WTC11 (cell line): Measurements from ENCODE around the gene MIDN. TPM values are rescaled to one million over a fixed set of nuclear protein-coding genes. Genes with fewer than 3 reads are reported as not detected.

Source experiments
- ATF3 ChIP-seq: sonication (generic); formaldehyde crosslinking; conservative IDR thresholded peaks from 2 replicates; pipeline ENCODE4 v1.8.1; 2022; ENCODE audit warnings: mild to moderate bottlenecking, missing genetic modification reagents
- CBFB ChIP-seq: sonication (generic); formaldehyde crosslinking; IDR thresholded peaks from 2 replicates; pipeline ENCODE4 v1.8.1; 2022; ENCODE audit warnings: mild to moderate bottlenecking, low read depth, missing genetic modification reagents
- E2F1 ChIP-seq: sonication (generic); formaldehyde crosslinking; IDR thresholded peaks from 2 replicates; pipeline ENCODE4 v1.8.0; 2022; ENCODE audit warnings: mild to moderate bottlenecking, missing genetic modification reagents
- ESRRA ChIP-seq: sonication (generic); formaldehyde crosslinking; IDR thresholded peaks from 2 replicates; pipeline ENCODE4 v1.8.1; 2022; ENCODE audit warnings: mild to moderate bottlenecking, missing genetic modification reagents, borderline replicate concordance
- GRHL2 ChIP-seq: fragments of 250-450 bp; sonication (Bioruptor Pico); IDR thresholded peaks from 2 replicates; pipeline ENCODE4 v1.8.0; 2022; ENCODE audit warnings: mild to moderate bottlenecking, moderate library complexity; ENCODE audit not compliant: insufficient replicate concordance, severe bottlenecking
- HMGXB4 ChIP-seq: sonication (generic); formaldehyde crosslinking; IDR thresholded peaks from 2 replicates; pipeline ENCODE4 v1.8.1; 2023; ENCODE audit warnings: mild to moderate bottlenecking, moderate library complexity, missing genetic modification reagents
- IRF1 ChIP-seq: sonication (generic); formaldehyde crosslinking; IDR thresholded peaks from 2 replicates; pipeline ENCODE4 v1.8.0; 2023; ENCODE audit warnings: missing genetic modification reagents
- NFYB ChIP-seq: sonication (generic); formaldehyde crosslinking; conservative IDR thresholded peaks from 2 replicates; pipeline ENCODE4 v1.8.0; 2022; ENCODE audit warnings: low read depth, missing genetic modification reagents
- PRRX2 ChIP-seq: fragments of 250-450 bp; sonication (Bioruptor Pico); IDR thresholded peaks from 2 replicates; pipeline ENCODE4 v1.8.0; 2021; ENCODE audit warnings: mild to moderate bottlenecking
- RELA ChIP-seq: sonication (generic); formaldehyde crosslinking; IDR thresholded peaks from 2 replicates; pipeline ENCODE4 v1.8.1; 2022; ENCODE audit warnings: missing genetic modification reagents, mild to moderate bottlenecking, borderline replicate concordance
- RORB ChIP-seq: fragments of 250-450 bp; sonication (Bioruptor Pico); IDR thresholded peaks from 2 replicates; pipeline ENCODE4 v1.9.0; 2021; ENCODE audit warnings: mild to moderate bottlenecking
- SOX15 ChIP-seq: fragments of 250-450 bp; sonication (Bioruptor Pico); IDR thresholded peaks from 2 replicates; pipeline ENCODE4 v1.9.0; 2021; ENCODE audit warnings: mild to moderate bottlenecking
- SP1 ChIP-seq: sonication (generic); formaldehyde crosslinking; conservative IDR thresholded peaks from 2 replicates; pipeline ENCODE4 v1.8.1; 2022; ENCODE audit warnings: missing genetic modification reagents
- ZBTB21 ChIP-seq: sonication (generic); formaldehyde crosslinking; IDR thresholded peaks from 2 replicates; pipeline ENCODE4 v1.8.1; 2023; ENCODE audit warnings: mild to moderate bottlenecking, missing genetic modification reagents, borderline replicate concordance
- ZNF317 ChIP-seq: sonication (generic); formaldehyde crosslinking; IDR thresholded peaks from 2 replicates; pipeline ENCODE4 v1.8.1; 2023; ENCODE audit warnings: low read depth, mild to moderate bottlenecking, moderate library complexity, missing genetic modification reagents, borderline replicate concordance
- ZNF671 ChIP-seq: fragments of 250-450 bp; sonication (Bioruptor Pico); IDR thresholded peaks from 2 replicates; pipeline ENCODE4 v1.8.0; 2021; ENCODE audit warnings: mild to moderate bottlenecking
- total RNA-seq: library from RNA; stranded (reverse); gene quantifications from 3 replicates; pipeline ENCODE4 v1.2.3, GENCODE V29; 2021
- TF ChIP-seq, protein P1 (sequence below): sonication (generic); formaldehyde crosslinking; IDR thresholded peaks from 2 replicates; pipeline ENCODE4 v1.8.0; 2023; ENCODE audit warnings: mild to moderate bottlenecking, missing genetic modification reagents
- TF ChIP-seq, protein P2 (sequence below): sonication (generic); formaldehyde crosslinking; IDR thresholded peaks from 2 replicates; pipeline ENCODE4 v1.8.0; 2022; ENCODE audit warnings: mild to moderate bottlenecking, missing genetic modification reagents
- TF ChIP-seq, protein P3 (sequence below): sonication (generic); formaldehyde crosslinking; IDR thresholded peaks from 2 replicates; pipeline ENCODE4 v1.8.0; 2023; ENCODE audit warnings: missing genetic modification reagents, mild to moderate bottlenecking, borderline replicate concordance
- TF ChIP-seq, protein P4 (sequence below): fragments of 250-450 bp; sonication (Bioruptor Pico); IDR thresholded peaks from 2 replicates; pipeline ENCODE4 v1.8.0; 2021; ENCODE audit warnings: mild to moderate bottlenecking
- TF ChIP-seq, protein P5 (sequence below): fragments of 200-600 bp; IDR thresholded peaks from 2 replicates; pipeline ENCODE4 v1.8.0; 2022; ENCODE audit warnings: antibody characterized with exemption

Gene MIDN
- total RNA-seq, 1 experiment from 2014 or later = 189 TPM

DNA sequence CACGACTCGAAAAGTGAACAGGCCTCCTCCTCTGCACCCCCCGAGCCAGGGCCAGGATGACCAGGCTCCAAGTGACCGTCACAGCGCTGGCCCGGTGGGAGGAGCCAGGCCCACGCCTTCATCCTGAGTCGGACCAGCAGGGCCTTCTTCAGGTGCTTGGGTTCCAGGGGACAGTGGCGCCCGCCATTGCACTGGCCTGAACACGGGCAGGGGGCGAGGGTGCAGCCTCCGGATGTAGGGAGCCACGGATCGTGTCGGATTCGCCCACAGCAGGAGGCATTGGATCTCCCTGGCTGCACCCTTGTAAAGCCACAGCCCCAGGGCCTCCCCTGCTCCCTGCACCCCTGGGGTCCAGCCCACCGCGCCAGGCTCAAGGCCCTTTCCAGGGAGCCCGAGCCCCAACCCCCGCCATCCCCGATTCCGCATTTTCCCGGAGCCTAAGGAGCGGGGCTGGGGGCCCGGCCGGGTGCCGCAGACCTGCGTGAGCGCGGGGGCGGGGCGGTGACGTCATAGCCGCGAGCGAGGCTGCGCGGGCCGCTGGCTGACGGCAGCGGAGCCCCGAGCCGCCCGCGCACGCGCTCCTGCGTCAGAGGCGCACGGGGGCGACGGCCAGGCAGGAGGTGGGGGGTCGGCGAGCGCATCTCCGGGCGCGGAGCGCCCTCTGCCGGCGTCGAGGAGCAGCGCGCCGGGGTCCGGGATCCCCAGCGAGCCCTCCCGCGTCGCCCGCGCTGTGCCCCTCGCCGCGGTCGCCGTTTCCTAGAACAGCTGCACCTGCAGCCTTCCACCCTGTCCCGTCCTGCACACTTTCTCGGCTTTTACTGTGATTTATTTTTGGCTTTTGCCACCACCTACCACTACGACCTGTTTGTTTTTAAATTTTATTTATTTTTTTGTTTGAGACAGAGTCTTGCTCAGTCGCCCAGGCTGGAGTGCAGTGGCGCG lies 8.3 kb upstream of the MIDN start (continued):
- peak; percentile 98 for TF ChIP-seq ZBTB21
- TF ChIP-seq SP1 (CRISPR knock-in tag) = peak; percentile 91
- TF ChIP-seq GRHL2 (CRISPR knock-in tag) = no peak
- no peak for TF ChIP-seq SOX15 (CRISPR knock-in tag)
- no peak for TF ChIP-seq ZNF671
- TF ChIP-seq NFYB (CRISPR knock-in tag) = no peak
- TF ChIP-seq RELA (CRISPR knock-in tag) = 0 out of 2 replicates have a peak, but pooled peaks have one; percentile 26
- TF ChIP-seq HMGXB4 (CRISPR knock-in tag) = no peak; the same call in 1 of the 2 replicates
- no peak for TF ChIP-seq PRRX2 (CRISPR knock-in tag)
- no peak for TF ChIP-seq IRF1 (CRISPR knock-in tag)
- no peak for TF ChIP-seq ZNF317
- TF ChIP-seq, protein P1, sequence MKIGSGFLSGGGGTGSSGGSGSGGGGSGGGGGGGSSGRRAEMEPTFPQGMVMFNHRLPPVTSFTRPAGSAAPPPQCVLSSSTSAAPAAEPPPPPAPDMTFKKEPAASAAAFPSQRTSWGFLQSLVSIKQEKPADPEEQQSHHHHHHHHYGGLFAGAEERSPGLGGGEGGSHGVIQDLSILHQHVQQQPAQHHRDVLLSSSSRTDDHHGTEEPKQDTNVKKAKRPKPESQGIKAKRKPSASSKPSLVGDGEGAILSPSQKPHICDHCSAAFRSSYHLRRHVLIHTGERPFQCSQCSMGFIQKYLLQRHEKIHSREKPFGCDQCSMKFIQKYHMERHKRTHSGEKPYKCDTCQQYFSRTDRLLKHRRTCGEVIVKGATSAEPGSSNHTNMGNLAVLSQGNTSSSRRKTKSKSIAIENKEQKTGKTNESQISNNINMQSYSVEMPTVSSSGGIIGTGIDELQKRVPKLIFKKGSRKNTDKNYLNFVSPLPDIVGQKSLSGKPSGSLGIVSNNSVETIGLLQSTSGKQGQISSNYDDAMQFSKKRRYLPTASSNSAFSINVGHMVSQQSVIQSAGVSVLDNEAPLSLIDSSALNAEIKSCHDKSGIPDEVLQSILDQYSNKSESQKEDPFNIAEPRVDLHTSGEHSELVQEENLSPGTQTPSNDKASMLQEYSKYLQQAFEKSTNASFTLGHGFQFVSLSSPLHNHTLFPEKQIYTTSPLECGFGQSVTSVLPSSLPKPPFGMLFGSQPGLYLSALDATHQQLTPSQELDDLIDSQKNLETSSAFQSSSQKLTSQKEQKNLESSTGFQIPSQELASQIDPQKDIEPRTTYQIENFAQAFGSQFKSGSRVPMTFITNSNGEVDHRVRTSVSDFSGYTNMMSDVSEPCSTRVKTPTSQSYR (CRISPR knock-in tag) = 0 out of 2 replicates have a peak, but pooled peaks have one; percentile 23
- TF ChIP-seq, protein P2, sequence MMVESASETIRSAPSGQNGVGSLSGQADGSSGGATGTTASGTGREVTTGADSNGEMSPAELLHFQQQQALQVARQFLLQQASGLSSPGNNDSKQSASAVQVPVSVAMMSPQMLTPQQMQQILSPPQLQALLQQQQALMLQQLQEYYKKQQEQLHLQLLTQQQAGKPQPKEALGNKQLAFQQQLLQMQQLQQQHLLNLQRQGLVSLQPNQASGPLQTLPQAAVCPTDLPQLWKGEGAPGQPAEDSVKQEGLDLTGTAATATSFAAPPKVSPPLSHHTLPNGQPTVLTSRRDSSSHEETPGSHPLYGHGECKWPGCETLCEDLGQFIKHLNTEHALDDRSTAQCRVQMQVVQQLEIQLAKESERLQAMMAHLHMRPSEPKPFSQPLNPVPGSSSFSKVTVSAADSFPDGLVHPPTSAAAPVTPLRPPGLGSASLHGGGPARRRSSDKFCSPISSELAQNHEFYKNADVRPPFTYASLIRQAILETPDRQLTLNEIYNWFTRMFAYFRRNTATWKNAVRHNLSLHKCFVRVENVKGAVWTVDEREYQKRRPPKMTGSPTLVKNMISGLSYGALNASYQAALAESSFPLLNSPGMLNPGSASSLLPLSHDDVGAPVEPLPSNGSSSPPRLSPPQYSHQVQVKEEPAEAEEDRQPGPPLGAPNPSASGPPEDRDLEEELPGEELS (CRISPR knock-in tag) = no peak
- no peak for TF ChIP-seq ATF3
- TF ChIP-seq, protein P3, sequence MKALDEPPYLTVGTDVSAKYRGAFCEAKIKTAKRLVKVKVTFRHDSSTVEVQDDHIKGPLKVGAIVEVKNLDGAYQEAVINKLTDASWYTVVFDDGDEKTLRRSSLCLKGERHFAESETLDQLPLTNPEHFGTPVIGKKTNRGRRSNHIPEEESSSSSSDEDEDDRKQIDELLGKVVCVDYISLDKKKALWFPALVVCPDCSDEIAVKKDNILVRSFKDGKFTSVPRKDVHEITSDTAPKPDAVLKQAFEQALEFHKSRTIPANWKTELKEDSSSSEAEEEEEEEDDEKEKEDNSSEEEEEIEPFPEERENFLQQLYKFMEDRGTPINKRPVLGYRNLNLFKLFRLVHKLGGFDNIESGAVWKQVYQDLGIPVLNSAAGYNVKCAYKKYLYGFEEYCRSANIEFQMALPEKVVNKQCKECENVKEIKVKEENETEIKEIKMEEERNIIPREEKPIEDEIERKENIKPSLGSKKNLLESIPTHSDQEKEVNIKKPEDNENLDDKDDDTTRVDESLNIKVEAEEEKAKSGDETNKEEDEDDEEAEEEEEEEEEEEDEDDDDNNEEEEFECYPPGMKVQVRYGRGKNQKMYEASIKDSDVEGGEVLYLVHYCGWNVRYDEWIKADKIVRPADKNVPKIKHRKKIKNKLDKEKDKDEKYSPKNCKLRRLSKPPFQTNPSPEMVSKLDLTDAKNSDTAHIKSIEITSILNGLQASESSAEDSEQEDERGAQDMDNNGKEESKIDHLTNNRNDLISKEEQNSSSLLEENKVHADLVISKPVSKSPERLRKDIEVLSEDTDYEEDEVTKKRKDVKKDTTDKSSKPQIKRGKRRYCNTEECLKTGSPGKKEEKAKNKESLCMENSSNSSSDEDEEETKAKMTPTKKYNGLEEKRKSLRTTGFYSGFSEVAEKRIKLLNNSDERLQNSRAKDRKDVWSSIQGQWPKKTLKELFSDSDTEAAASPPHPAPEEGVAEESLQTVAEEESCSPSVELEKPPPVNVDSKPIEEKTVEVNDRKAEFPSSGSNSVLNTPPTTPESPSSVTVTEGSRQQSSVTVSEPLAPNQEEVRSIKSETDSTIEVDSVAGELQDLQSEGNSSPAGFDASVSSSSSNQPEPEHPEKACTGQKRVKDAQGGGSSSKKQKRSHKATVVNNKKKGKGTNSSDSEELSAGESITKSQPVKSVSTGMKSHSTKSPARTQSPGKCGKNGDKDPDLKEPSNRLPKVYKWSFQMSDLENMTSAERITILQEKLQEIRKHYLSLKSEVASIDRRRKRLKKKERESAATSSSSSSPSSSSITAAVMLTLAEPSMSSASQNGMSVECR = no peak
- TF ChIP-seq RORB (CRISPR knock-in tag) = no peak
- no peak for TF ChIP-seq ESRRA (CRISPR knock-in tag)
- TF ChIP-seq, protein P4, sequence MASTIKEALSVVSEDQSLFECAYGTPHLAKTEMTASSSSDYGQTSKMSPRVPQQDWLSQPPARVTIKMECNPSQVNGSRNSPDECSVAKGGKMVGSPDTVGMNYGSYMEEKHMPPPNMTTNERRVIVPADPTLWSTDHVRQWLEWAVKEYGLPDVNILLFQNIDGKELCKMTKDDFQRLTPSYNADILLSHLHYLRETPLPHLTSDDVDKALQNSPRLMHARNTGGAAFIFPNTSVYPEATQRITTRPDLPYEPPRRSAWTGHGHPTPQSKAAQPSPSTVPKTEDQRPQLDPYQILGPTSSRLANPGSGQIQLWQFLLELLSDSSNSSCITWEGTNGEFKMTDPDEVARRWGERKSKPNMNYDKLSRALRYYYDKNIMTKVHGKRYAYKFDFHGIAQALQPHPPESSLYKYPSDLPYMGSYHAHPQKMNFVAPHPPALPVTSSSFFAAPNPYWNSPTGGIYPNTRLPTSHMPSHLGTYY (CRISPR knock-in tag) = no peak
- TF ChIP-seq, protein P5, sequence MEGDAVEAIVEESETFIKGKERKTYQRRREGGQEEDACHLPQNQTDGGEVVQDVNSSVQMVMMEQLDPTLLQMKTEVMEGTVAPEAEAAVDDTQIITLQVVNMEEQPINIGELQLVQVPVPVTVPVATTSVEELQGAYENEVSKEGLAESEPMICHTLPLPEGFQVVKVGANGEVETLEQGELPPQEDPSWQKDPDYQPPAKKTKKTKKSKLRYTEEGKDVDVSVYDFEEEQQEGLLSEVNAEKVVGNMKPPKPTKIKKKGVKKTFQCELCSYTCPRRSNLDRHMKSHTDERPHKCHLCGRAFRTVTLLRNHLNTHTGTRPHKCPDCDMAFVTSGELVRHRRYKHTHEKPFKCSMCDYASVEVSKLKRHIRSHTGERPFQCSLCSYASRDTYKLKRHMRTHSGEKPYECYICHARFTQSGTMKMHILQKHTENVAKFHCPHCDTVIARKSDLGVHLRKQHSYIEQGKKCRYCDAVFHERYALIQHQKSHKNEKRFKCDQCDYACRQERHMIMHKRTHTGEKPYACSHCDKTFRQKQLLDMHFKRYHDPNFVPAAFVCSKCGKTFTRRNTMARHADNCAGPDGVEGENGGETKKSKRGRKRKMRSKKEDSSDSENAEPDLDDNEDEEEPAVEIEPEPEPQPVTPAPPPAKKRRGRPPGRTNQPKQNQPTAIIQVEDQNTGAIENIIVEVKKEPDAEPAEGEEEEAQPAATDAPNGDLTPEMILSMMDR = peak; percentile 94
- no peak for TF ChIP-seq CBFB (CRISPR knock-in tag)
- TF ChIP-seq E2F1 (CRISPR knock-in tag) = no peak
